SIG-M5 treated with dmso at 0.1 percent for 504 hours (cell line): Measurements from ENCODE around the gene SNN.

Experiments used
- DNase-seq: peaks from one replicate; lab custom pipeline; 2025; ENCODE audit not compliant: unreplicated experiment; lab: John Stamatoyannopoulos, UW

The SNN gene

GRCh38 chr16:11635113-11635652 is 33.1 kb upstream of the SNN start:
- DNase-seq: no peak

- DNase-seq: no peak
Observed at GRCh38 chr16:11635679-11636171, 32.5 kb upstream of the SNN start.

GRCh38 chr16:11636172-11636721 is 32.0 kb upstream of the SNN start:
- DNase-seq: peak; percentile 74

GRCh38 chr16:11637320-11637719 is 30.9 kb upstream of the SNN start:
- no peak for DNase-seq

- DNase-seq: no peak
Observed at GRCh38 chr16:11638140-11638539, 30.1 kb upstream of the SNN start.

- no peak for DNase-seq
Observed at GRCh38 chr16:11639008-11639562, 29.2 kb upstream of the SNN start.

GRCh38 chr16:11639925-11640899 is 28.0 kb upstream of the SNN start:
- DNase-seq: peak; percentile 95

- DNase-seq: peak; percentile 77
Observed at GRCh38 chr16:11640987-11641817, 27.1 kb upstream of the SNN start.

GRCh38 chr16:11642765-11643116 is 25.5 kb upstream of the SNN start:
- DNase-seq: no peak

- no peak for DNase-seq
Observed at GRCh38 chr16:11649276-11649675, 19.0 kb upstream of the SNN start.

- DNase-seq: no peak
Observed at GRCh38 chr16:11650641-11651591, 17.3 kb upstream of the SNN start.

GRCh38 chr16:11651796-11652195 is 16.5 kb upstream of the SNN start:
- DNase-seq: no peak

GRCh38 chr16:11655655-11656054 is 12.6 kb upstream of the SNN start:
- no peak for DNase-seq

GRCh38 chr16:11657556-11657955 is 10.7 kb upstream of the SNN start:
- DNase-seq: no peak

- DNase-seq: no peak
Observed at GRCh38 chr16:11658896-11659708, 9.2 kb upstream of the SNN start.

- no peak for DNase-seq
Observed at GRCh38 chr16:11660565-11660964, 7.7 kb upstream of the SNN start.

GRCh38 chr16:11662582-11662981 is 5.7 kb upstream of the SNN start:
- no peak for DNase-seq

GRCh38 chr16:11665071-11665491 is 3.2 kb upstream of the SNN start:
- DNase-seq: no peak
